ENCODE results near the gene TGM2.
"Not testable (repeated sequence)": the region's sequence is repeated elsewhere in the genome, so short reads cannot be mapped to it uniquely, and the experiment has no call there.

The TGM2 gene

GRCh38 chr20:38119446-38119845, 45.6 kb downstream of the TGM2 start:
- no peak for DNase-seq (ENCODE audit: extremely low read depth in 1 of 2, low read depth in 1 of 2)

GRCh38 chr20:38117635-38118034, 47.4 kb downstream of the TGM2 start:
- no peak for DNase-seq (ENCODE audit: extremely low read depth in 1 of 2, low read depth in 1 of 2)

- no peak for DNase-seq (ENCODE audit: extremely low read depth in 1 of 2, low read depth in 1 of 2)
Observed at GRCh38 chr20:38117205-38117604, 47.9 kb downstream of the TGM2 start.

- DNase-seq (ENCODE audit: extremely low read depth in 1 of 2, low read depth in 1 of 2), result no peak
Observed at GRCh38 chr20:38116409-38117165, 48.5 kb downstream of the TGM2 start.

GRCh38 chr20:38115896-38116295, 49.2 kb downstream of the TGM2 start:
- no peak for DNase-seq (ENCODE audit: extremely low read depth in 1 of 2, low read depth in 1 of 2)

GRCh38 chr20:38115205-38115604, 49.9 kb downstream of the TGM2 start:
- no peak for DNase-seq (ENCODE audit: extremely low read depth in 1 of 2, low read depth in 1 of 2)

- DNase-seq (ENCODE audit: extremely low read depth in 1 of 2, low read depth in 1 of 2), result no peak
Observed at GRCh38 chr20:38114353-38114791, 50.7 kb downstream of the TGM2 start.

GRCh38 chr20:38113401-38114325, 51.4 kb downstream of the TGM2 start:
- peak in 1 of 2 donors; percentile 7 for DNase-seq (ENCODE audit: extremely low read depth in 1 of 2, low read depth in 1 of 2)

GRCh38 chr20:38112930-38113294, 52.2 kb downstream of the TGM2 start:
- DNase-seq (ENCODE audit: extremely low read depth in 1 of 2, low read depth in 1 of 2), result no peak

- no peak for DNase-seq (ENCODE audit: extremely low read depth in 1 of 2, low read depth in 1 of 2)
Observed at GRCh38 chr20:38112261-38112929, 52.7 kb downstream of the TGM2 start.

- no peak for DNase-seq (ENCODE audit: extremely low read depth in 1 of 2, low read depth in 1 of 2)
Observed at GRCh38 chr20:38111366-38112232, 53.5 kb downstream of the TGM2 start.

GRCh38 chr20:38110525-38111178, 54.4 kb downstream of the TGM2 start:
- DNase-seq (ENCODE audit: extremely low read depth in 1 of 2, low read depth in 1 of 2), result no peak

- DNase-seq (ENCODE audit: extremely low read depth in 1 of 2, low read depth in 1 of 2), result no peak
Observed at GRCh38 chr20:38109591-38110524, 55.2 kb downstream of the TGM2 start.

- no peak for DNase-seq (ENCODE audit: extremely low read depth in 1 of 2, low read depth in 1 of 2)
Observed at GRCh38 chr20:38108986-38109541, 56.0 kb downstream of the TGM2 start.

- DNase-seq (ENCODE audit: extremely low read depth in 1 of 2, low read depth in 1 of 2), result no peak
Observed at GRCh38 chr20:38108438-38108985, 56.6 kb downstream of the TGM2 start.

- not testable (repeated sequence) for DNase-seq (ENCODE audit: extremely low read depth in 1 of 2, low read depth in 1 of 2)
Observed at GRCh38 chr20:38107916-38108315, 57.2 kb downstream of the TGM2 start.

GRCh38 chr20:38107386-38107785, 57.7 kb downstream of the TGM2 start:
- not testable (repeated sequence) for DNase-seq (ENCODE audit: extremely low read depth in 1 of 2, low read depth in 1 of 2)

GRCh38 chr20:38106461-38106860, 58.6 kb downstream of the TGM2 start:
- DNase-seq (ENCODE audit: extremely low read depth in 1 of 2, low read depth in 1 of 2), result no peak
